NCI-H774 (cell line): ENCODE results near the gene COLEC12.
"Not testable (repeated sequence)": the region's sequence is repeated elsewhere in the genome, so short reads cannot be mapped to it uniquely, and the experiment has no call there.

Experiments used
- DNase-seq: peaks from one replicate; lab custom pipeline; 2025; lab: John Stamatoyannopoulos, UW

Gene COLEC12

GRCh38 chr18:413233-413632 lies 87.3 kb downstream of the COLEC12 start:
- no peak for DNase-seq

GRCh38 chr18:410047-410455 lies 90.5 kb downstream of the COLEC12 start:
- DNase-seq = no peak

- DNase-seq = no peak
Measured at GRCh38 chr18:408367-408766, 92.1 kb downstream of the COLEC12 start.

- no peak for DNase-seq
Measured at GRCh38 chr18:407626-408224, 92.8 kb downstream of the COLEC12 start.

GRCh38 chr18:407191-407590 lies 93.3 kb downstream of the COLEC12 start:
- no peak for DNase-seq

GRCh38 chr18:406677-407076 lies 93.8 kb downstream of the COLEC12 start:
- no peak for DNase-seq

- DNase-seq = not testable (repeated sequence)
Measured at GRCh38 chr18:405006-405405, 95.5 kb downstream of the COLEC12 start.

- no peak for DNase-seq
Measured at GRCh38 chr18:404061-404636, 96.4 kb downstream of the COLEC12 start.

GRCh38 chr18:402129-402528 lies 98.4 kb downstream of the COLEC12 start:
- no peak for DNase-seq

GRCh38 chr18:400456-400855 lies 100.0 kb downstream of the COLEC12 start:
- no peak for DNase-seq

- DNase-seq = no peak
Measured at GRCh38 chr18:399631-400135, 100.8 kb downstream of the COLEC12 start.

GRCh38 chr18:398935-399630 lies 101.4 kb downstream of the COLEC12 start:
- DNase-seq = no peak

GRCh38 chr18:396556-396955 lies 103.9 kb downstream of the COLEC12 start:
- DNase-seq = no peak

- DNase-seq = no peak
Measured at GRCh38 chr18:396251-396555, 104.3 kb downstream of the COLEC12 start.

- DNase-seq = peak; percentile 58
Measured at GRCh38 chr18:395456-396250, 104.8 kb downstream of the COLEC12 start.

GRCh38 chr18:394987-395362 lies 105.5 kb downstream of the COLEC12 start:
- DNase-seq = peak; percentile 62

GRCh38 chr18:394262-394986 lies 106.1 kb downstream of the COLEC12 start:
- peak; percentile 62 for DNase-seq

- DNase-seq = no peak
Measured at GRCh38 chr18:393574-393957, 106.9 kb downstream of the COLEC12 start.

GRCh38 chr18:392928-393573 lies 107.5 kb downstream of the COLEC12 start:
- DNase-seq = no peak

GRCh38 chr18:390741-391478 lies 109.6 kb downstream of the COLEC12 start:
- DNase-seq = no peak
